Stimulated activated CD8-positive, alpha-beta memory T cell treated with anti-CD3 and anti-CD28 coated beads, Interleukin-15, amount 100 ng/mL, for 1 hour (primary cell): Measurements from ENCODE around the gene RBM39.
"Not testable (repeated sequence)": the region's sequence is repeated elsewhere in the genome, so short reads cannot be mapped to it uniquely, and the experiment has no call there.

Source experiments
- DNase-seq: peaks from one replicate; pipeline ENCODE4 v3.0.0-alpha.2; 2020; ENCODE audit warnings: low read depth

The RBM39 gene

DNA sequence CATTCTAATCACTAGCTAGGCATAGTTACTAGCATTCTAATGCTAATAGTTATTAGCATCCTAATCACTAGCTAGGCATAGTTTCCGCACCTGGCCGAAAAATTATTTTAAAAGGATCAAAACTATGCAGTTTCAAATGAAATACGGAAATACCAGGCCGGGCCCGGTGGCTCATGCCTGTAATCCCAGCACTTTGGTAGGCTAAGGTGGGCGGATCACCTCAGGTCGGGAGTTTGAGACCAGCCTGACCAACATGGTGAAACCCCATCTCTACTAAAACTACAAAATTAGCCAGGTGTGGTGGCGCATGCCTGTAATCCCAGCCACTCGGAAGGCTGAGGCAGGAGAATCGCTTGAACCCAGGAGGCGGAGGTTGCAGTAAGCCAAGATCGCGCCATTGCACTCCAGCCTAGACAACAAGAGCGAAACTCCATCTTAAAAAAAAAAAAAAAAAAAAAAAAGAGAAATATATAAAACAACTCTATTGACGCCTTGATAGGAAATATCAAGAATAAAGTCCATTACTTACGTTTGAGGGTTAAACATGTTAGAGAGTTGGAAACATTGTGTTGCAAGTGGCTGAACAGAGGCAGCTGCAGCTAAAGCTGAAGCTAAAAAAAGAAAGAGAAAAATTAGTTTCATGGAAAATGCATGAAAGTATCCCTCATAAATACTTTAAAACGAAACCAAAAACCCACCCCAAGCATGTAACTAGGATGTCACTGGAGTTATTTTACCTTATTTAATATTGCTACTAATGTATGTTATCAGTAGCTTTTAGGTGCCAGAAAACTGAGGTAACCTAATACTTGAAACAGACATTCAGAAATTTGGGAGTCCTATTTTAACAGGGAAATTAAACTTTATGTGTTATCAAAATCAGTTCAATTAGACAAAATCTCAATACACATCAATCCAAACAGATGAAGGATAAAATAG is 35.2 kb downstream of the RBM39 start:
- not testable (repeated sequence) for DNase-seq

DNA sequence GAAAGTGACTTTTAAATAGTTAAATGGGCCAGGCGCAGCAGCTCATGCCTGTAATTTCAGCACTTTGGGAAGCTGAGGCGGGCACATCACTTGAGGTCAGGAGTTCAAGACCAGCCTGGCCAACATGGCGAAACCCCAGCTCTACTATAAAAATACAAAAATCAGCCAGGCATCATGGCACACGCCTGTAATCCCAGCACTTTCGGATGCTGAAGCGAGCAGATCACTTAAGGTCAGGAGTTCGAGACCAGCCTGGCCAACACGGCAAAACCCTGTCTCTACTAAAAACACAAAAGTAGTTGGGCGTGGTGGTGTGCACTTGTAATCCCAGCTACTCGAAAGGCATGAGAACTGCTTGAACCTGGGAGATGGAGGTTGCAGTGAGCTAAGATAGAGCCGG is 36.2 kb downstream of the RBM39 start:
- not testable (repeated sequence) for DNase-seq

DNA sequence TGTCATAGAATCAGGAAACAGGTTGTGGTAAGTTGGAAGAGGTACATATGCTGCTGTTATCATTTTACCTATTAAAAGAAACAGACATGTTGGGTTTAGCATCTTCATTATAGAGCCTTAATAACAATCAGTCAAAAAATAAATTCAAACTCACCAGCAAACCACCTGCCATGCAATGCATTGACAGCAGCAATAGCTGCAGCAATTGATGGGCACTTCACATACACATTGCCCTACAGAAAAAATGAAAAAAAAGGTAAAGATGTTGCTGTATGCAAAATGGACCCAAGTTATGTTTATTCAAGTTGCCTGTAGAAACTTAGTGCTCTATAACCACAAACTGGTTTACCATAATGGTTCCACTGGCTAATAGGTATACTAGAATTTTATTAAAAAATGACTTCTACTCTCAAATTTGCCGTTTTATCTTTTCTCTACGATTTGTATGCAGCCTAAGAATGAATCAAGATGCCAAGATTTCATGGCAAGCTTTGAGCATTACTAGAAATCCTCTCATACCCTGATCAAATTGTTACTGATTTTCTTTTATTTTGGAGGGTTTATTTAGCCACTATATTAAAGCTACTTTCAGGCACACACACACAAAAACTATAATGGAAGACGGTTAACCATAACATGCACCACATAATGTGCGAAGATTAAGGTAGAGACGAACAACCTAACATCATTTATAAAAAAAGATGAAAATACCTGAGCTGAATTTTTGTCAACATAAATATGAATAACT is 37.4 kb downstream of the RBM39 start:
- no peak for DNase-seq

DNA sequence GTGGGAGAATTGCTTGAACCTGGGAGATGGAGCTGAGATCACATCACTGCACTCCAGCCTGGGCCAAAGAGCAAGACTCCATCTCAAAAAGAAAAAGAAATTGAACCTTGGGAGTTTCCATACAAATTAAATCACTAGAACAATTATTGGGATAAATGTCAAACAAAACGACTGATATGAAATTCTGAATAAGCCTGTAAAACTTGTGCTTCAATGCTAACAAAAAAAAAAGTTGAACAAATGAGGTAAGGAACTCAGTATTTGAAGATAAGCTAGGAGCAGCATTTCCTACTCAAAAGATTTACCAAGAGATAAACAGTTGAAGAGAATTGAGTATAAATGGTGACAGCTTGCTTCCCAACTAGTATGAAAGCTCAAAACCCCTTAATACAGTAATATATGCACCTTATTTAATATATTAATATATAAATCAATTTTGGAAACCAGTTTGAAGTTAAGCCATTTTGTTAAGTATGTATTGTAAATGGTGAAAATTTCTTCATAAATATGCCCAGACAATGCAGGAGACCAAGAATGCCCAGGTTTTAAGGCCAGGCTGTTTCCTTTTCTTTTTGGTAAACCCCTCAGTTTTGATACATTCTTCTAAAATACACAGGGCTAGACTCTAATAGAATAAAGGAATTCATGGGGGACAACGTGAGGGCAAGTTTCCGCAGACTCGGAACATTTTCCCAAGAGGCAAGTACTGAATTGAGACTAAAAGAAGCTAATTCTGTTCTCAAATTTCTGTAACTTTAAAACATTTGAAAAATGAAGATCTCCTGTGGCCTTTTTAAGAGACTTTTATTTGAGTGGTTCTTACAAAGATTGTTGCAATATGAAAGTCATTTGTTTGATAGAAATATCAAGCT is 39.0 kb downstream of the RBM39 start:
- no peak for DNase-seq

DNA sequence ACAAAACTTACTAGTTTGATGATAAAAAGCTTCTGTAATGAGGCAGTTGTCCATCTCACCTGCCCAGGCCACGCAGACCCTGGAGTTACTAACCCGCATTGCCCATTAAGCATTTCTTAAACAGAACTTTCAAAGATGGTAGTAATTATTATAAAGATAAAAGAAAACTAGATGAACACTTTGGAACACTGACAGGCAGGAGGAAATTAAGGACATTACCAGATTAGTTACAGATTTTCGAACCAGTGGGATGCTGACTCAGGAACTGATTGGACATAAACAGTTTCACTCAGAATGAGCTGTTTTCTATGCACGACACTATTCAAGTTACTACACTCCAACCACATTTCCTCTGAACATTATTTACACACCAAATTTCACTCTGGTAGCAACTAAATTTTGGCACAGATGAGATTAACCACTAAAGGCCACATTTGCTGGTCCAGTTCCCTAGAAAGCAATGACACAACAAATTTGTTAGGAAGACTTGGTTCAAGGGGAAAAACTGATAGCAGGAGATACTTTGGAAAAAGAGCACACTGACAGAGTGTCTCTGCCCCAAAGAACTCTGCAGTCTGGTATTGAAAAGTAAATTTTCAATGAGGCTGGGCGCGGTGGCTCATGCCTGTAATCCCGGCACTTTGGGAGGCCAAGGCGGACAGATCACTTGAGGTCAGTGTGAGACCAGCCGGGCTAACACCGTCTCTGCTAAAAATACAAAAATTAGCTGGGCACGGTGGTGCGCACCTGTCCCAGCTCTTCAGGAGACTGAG is 39.8 kb downstream of the RBM39 start:
- DNase-seq: no peak

DNA sequence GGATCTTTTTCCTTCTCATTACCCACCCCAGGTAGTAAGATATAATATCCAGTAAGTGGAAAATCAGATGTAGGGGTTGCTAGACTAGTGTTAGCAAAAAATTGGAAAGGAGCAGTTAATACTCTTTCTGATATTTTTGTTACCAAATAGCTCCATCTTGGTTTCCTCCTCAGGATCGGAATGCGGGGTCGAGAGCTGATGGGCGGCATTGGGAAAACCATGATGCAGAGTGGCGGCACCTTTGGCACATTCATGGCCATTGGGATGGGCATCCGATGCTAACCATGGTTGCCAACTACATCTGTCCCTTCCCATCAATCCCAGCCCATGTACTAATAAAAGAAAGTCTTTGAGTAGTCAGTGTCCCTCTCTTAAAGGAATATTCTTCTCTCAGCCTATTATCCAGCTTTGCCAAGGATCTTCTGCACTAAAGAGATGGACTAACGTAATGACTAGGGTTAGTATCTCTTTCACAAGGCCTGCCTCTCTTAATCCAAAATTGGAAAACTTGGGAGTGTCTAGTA is 41.4 kb downstream of the RBM39 start:
- DNase-seq: no peak

DNA sequence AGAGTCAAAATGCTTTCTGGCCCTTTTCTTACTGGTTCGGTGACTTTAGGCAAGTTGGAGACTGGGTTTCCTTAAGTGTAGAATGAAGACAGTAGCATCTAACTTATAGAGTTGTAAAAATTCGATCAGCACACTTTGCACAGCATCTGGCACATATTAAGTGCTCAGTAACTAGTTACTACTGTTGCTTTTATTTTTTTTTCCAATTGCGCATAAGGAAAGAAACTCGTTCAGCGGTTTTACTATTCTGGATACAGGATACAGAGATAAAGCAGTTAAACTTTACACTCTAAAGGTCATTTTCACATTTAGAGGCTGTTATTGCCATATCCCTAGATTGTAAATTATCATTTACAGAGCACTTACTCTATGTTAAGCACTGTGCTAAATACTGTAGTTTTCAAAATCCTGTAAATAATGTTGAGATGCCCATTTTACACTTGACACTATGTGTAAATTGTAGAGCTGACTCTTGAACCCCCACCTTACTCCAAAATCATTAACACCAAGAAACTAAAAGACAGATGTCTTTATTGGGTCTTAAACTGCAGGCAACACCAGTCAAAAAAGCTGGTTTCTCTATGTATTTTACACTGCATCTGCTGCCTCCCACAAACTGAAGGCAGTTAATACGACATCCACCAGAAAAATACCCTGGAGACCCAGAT is 42.0 kb downstream of the RBM39 start:
- DNase-seq: no peak

DNA sequence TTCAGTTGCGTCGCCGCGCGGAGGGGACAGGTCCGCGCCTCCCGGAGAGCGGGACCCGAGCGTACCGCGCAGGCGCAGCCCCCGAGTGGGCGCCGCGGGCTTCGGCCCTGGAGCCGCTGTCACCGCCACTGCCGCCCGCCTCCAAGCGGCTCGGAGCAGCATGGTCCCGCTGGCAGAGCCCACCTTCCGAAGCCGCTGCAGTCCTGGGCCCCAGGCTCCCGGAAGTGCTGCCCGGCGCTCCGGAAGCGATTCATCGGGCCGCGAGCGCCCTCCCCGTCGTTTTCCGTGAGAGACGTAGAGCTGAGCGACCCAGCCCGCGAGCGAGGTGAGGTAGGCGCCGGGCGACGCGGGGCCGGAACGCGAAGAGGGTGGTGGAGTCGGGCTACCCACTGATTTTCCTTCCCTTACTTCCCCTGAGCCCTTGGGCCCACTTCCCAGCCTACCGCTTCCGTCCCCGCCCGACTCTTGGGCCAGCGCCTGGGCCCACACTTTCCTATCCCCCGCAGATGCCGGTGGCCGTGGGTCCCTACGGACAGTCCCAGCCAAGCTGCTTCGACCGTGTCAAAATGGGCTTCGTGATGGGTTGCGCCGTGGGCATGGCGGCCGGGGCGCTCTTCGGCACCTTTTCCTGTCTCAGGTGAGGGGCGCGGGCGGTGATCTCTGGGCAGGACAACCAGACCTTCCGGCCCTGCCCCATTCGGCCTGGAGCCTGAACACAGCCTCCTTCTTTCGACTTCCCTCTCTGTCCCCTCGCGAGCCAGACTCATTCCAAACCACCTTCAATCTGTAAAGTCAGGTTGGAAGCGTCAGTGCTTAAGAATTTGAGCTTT is 42.7 kb downstream of the RBM39 start, which contains the start of the genes NFS1 and ROMO1:
Gene NFS1, minus strand, starts transcription at position 226 of the 830 bp plus-strand sequence. Its CDS starts 64 bp downstream, at position 162.
Gene ROMO1, plus strand, starts transcription at position 279 of the 830 bp plus-strand sequence. Its CDS starts 228 bp downstream, at position 507.
- peak; percentile 68 for DNase-seq

DNA sequence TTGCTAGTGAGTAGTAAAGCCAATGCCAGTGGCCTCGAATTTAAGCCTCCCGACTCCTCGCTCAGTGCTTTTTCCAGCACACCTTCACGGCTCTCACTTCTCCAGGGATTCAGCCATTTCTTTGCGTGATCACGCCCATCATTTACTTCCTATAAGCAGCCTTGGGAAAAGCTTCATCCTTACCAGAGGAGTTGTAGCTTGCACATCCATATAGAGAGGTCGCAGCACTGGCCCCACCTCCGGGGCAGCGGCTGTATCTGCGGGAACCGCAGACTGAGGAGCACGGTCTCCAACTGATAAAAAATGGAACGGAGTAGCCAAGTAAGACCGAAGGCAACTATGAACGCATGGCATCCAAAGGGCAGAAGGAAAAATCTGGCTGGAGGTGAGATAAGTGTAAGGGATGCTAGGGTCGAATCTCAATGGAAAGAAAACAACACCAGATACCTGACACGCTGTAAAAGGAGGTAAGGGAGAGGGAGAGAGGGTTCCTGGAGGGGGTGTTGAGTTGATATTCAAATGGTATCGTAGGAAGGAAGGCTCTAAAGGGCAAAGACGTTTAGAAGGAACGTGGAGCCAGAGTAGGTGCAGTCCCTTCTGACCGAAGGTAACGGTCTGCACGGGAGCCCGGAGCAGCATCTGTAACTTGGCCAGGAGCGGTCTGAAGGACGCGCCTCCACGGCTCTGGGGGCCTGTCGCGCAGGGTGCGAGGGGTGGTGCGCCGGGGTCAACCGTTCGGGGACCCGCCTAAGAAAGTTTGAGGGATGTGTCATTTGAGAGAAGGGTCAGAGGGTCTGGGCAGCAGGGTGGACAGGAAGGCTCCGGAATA is 43.5 kb downstream of the RBM39 start:
- DNase-seq: no peak

DNA sequence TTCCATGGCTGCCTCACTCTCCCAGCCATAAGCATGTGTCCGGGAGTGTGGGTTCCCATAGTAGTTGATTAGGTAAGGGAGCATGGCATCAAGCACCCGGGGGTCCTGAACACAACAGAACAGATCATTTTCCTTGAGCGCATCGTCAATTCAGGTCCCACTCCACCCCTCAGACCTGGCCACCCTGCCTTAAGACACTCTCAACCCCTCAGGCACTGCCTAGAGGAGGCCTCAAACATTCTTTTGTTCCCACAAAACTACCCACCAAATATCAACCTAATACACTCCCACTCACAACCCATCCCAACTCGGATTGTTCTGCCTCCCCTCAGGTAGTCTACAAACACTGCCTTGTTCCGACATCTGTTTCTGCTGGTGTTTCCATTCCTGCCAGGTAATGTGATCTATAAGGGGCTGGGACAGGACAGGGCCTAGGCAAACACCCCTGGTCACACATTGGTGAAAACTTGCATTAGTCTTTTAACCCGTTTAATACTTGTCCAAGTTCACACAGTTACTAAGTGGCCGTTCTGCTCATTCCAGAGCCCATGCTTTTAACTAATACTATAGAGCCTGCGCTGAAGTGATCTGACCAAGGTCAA is 44.3 kb downstream of the RBM39 start:
- no peak for DNase-seq

DNA sequence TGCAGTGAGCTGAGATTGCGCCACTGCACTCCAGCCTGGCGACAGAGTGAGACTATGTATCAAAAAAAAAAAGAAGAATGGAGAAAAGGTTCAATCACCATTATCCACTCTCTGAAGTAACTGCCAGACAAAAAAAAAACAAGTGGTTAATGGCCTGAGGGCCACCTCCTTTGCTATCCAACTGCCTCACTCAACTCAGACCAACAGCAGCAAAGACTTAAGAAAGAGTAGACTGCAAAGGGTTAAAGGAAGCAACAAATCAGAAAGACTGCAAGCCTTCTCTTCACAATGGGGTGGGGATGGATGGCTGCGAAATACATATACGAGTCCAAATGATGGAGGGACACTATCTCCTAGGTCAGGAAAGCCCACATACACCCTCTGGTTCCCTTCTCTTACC is 46.1 kb downstream of the RBM39 start:
- DNase-seq: no peak

DNA sequence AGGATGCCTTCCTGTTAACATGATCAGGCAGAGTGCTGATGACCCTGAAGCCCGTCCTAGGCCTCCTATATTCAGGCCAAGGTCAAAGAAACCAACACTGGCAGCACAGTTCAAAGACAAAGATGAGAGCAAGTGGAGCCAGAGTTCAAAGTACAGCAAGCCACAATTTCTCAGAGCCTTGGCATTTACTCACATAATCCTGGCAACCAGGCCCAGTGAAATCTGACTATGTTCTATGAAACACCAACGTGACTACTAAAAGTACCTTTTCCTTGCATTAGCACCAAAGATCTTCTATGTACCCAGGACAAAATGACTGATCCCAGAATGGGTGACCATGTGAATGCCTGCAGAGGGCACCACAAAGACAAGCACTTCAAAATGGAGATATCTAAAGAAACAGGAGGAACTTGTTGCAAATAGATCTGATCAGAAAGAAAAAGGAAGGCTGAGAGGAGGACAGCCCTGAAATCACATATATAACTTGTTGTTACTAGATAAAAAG is 46.8 kb downstream of the RBM39 start:
- DNase-seq: no peak

DNA sequence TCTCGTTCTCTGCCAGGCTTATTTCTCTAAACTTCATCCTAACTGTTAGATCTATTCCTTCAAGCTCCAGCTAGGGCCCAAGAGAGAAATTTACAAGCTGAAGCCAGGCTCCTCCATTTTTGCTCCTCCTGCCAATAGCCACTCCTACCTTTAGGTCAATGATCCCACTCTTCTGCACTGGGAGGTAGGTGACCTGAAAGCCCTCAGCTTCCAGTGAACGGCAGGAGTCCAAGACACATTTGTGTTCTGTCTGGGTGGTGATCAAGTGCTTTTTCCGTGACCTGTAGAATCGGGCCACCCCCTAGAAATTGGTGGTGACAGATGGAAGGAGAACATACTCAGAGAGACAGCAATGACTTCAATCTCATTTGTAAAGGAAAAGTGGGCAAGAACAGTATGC is 51.8 kb downstream of the RBM39 start:
- DNase-seq: no peak

DNA sequence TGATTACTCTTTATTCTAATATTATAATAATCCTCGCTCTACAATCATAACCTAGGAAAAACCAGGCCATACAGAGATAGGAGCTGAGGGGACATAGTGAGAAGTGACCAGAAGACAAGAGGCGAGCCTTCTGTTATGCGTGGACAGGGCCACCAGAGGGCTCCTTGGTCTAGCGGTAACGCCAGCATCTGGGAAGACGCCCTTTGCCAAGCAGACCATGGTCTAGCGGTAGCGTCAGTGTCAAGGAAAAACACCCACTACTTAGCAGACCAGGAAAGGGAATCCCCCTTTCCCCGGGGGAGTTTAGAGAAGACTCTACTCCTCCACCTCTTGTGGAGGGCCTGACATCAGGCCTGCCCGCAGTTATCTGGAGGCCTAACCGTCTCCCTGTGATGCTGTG is 55.2 kb downstream of the RBM39 start:
- not testable (repeated sequence) for DNase-seq

DNA sequence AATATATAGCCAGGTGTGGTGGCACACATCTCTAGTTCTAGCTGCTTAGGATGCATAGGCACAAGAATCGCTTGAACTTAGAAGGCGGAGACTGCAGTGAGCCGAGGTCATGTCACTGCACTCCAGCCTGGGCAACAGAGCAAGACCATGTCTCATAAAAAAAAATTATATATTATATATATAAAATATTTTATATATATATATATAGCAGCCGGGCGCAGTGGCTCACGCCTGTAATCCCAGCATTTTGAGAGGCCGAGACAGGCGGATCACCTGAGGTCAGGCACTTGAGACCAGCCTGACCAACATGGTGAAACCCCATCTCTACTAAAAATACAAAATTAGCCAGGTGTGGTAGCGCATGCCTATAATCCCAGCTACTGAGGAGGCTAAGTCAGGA is 56.7 kb downstream of the RBM39 start:
- DNase-seq: not testable (repeated sequence)

DNA sequence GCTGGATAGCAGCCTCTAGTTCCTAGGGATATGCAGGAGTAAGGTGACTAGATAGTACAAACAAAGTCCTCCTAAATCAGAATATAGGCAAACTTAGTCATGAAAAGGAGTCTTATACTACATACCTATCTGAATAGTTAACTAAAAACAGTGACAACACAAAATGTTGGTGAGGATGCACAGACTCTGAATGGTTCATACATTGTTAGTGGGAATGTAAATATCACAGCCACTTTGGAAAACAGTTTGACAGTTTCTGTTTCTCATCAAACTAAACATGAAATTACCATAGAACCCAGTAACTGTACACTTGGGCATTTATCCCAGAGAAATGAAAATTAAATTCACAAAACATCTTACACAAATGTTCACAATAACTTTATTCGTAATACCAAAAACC is 60.1 kb downstream of the RBM39 start:
- DNase-seq: no peak

DNA sequence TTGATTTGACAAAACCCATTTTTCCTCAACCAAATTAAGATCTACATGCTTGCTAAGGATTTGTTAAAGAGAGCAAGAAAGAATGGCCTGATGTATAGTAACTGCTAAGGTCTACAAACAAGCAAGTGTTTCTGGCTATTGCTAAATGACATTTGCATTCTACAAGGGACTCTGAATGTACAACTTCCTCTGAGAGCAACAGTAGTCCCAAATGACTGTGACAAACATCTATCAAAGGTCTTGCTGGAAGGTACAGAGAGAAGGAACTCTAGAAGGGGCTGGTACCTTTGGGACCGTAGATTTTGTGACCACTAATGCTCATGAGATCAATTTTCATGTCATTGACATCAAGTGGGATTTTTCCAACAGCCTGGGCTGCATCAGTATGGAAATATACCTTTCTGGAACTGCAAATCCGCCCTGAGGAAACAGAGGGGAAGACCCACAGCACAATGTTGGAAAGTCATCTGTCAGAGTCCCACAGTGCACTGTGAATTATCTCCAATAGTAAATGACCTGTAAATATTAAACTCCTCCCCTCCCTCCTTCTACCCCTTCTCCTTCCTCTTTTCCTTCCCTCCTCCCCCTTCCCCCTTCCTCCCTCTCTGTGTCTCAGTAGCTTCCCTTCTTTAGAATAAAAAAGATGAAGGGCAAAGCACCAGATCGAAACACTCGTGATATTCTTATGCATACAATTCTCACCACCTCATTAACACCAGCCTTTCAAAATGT is 61.4 kb downstream of the RBM39 start:
- DNase-seq: no peak
